ENCODE results near the gene CTSA.
"Not testable (repeated sequence)": the region's sequence is repeated elsewhere in the genome, so short reads cannot be mapped to it uniquely, and the experiment has no call there.

CTSA gene

GRCh38 chr20:45919542-45920399 lies 28.6 kb downstream of the CTSA start:
- peak; percentile 33 for DNase-seq

GRCh38 chr20:45920462-45921336 lies 29.6 kb downstream of the CTSA start:
- no peak for DNase-seq

- no peak for DNase-seq
These were observed 30.4 kb downstream of the CTSA start for GRCh38 chr20:45921337-45922189.

GRCh38 chr20:45924391-45925261 lies 33.5 kb downstream of the CTSA start:
- no peak for DNase-seq

GRCh38 chr20:45925821-45926506 lies 34.8 kb downstream of the CTSA start:
- DNase-seq, result no peak

GRCh38 chr20:45926731-45927070 lies 35.6 kb downstream of the CTSA start:
- DNase-seq, result no peak

- DNase-seq, result no peak
These were observed 36.1 kb downstream of the CTSA start for GRCh38 chr20:45927071-45927878.

GRCh38 chr20:45931680-45932079 lies 40.5 kb downstream of the CTSA start:
- DNase-seq, result not testable (repeated sequence)

GRCh38 chr20:45933266-45934045 lies 42.3 kb downstream of the CTSA start:
- DNase-seq, result peak; percentile 83

GRCh38 chr20:45934046-45934585 lies 43.0 kb downstream of the CTSA start:
- peak; percentile 56 for DNase-seq

- DNase-seq, result peak; percentile 98
These were observed 43.7 kb downstream of the CTSA start, which contains the start of gene PCIF1 for GRCh38 chr20:45934586-45935415. Gene PCIF1 (plus strand): TSS chr20:45934683. CDS start chr20:45939000, 4,317 bp downstream.

GRCh38 chr20:45935416-45936046 lies 44.4 kb downstream of the CTSA start:
- DNase-seq, result peak; percentile 25

GRCh38 chr20:45937765-45938164 lies 46.6 kb downstream of the CTSA start:
- peak; percentile 41 for DNase-seq

- DNase-seq, result no peak
These were observed 47.7 kb downstream of the CTSA start for GRCh38 chr20:45938727-45939438.

GRCh38 chr20:45940053-45940452 lies 48.9 kb downstream of the CTSA start:
- DNase-seq, result no peak

- DNase-seq, result no peak
These were observed 49.3 kb downstream of the CTSA start for GRCh38 chr20:45940469-45940868.

- no peak for DNase-seq
These were observed 52.5 kb downstream of the CTSA start for GRCh38 chr20:45943613-45944012.
